Sigmoid colon (tissue), 7 donors: ENCODE measurements around the gene DENND4B. TPM values are rescaled to one million over a fixed set of nuclear protein-coding genes. Genes with fewer than 3 reads are reported as not detected.
A peak's percentile ranks its signal among the peaks of the same experiment; 100 is the strongest.

Source experiments
- DNase-seq: peaks from one replicate; pipeline ENCODE4 v3.0.0-alpha.2; 2019
- H3K27ac ChIP-seq, 4 donors: fragments of 200-600 bp; sonication (generic); one replicate each; pipeline ENCODE4 v1.5.1; 2016 to 2019; ENCODE audit warnings: mild to moderate bottlenecking in 1 of 4
- H3K27me3 ChIP-seq, 3 donors: fragments of 200-600 bp; sonication (generic); one replicate each; pipeline ENCODE4 v1.5.1; 2019; ENCODE audit warnings: mild to moderate bottlenecking in 1 of 3
- H3K36me3 ChIP-seq, 4 donors: fragments of 200-600 bp; sonication (generic); one replicate each; pipeline ENCODE4 v1.5.1; 2016 to 2019
- H3K4me1 ChIP-seq, 4 donors: fragments of 200-600 bp; sonication (generic); one replicate each; pipeline ENCODE4 v1.5.1; 2017 to 2019
- H3K4me3 ChIP-seq, 4 donors: fragments of 200-600 bp; sonication (generic); one replicate each; pipeline ENCODE4 v1.5.1; 2017 to 2019; ENCODE audit warnings: mild to moderate bottlenecking in 2 of 4, moderate library complexity in 1 of 4
- H3K9me3 ChIP-seq, 4 donors: fragments of 200-600 bp in 3 of 4; sonication (generic) in 3 of 4; one replicate each; pipeline versions ENCODE4 v1.5.1 to v1.6.1; 2013 to 2019
- CTCF ChIP-seq, 4 experiments: fragments of 450-650 bp in 3 of 4; fragments of 200-600 bp in 1 of 4; IDR thresholded peaks; one replicate each; pipeline ENCODE4 v1.5.1; 2016 to 2019; ENCODE audit warnings: antibody characterized with exemption in 4 of 4, mild to moderate bottlenecking in 3 of 4, moderate library complexity in 2 of 4
- EP300 ChIP-seq, 4 donors: sonication (generic); formaldehyde crosslinking; IDR thresholded peaks; one replicate each; pipeline ENCODE4 v1.6.1; 2017; ENCODE audit warnings: antibody characterized with exemption in 4 of 4
- POLR2A ChIP-seq, 2 donors: fragments of 450-650 bp; IDR thresholded peaks; one replicate each; pipeline ENCODE4 v1.6.1; 2016; ENCODE audit warnings: antibody characterized with exemption in 2 of 2, mild to moderate bottlenecking in 2 of 2, moderate library complexity in 2 of 2
- POLR2AphosphoS5 ChIP-seq, 4 donors: sonication (generic); formaldehyde crosslinking; IDR thresholded peaks; one replicate each; pipeline ENCODE4 v1.6.1; 2017; ENCODE audit warnings: antibody characterized with exemption in 4 of 4
- WGBS, 2 donors: extraction: QIAGEN DNeasy Blood & Tissue Kit; methylation state at CpG; one replicate each; pipeline ENCODE4 v1.1.7; 2013; 5-methylcytosine and 5-hydroxymethylcytosine counted together
- intact Hi-C: fragments of 100-400 bp; cut with DNase I; formaldehyde crosslinking; loops from one replicate; pipeline ENCODE4 v1.15.1; 2023
- polyA plus RNA-seq, 3 donors: library from polyadenylated mRNA; stranded (reverse); fragments of 200-250 nt; gene quantifications; one replicate each; pipeline ENCODE4 v1.2.3, GENCODE V29; 2013
- total RNA-seq, 4 donors: library from RNA; depleted of rRNA; stranded (reverse); fragments of >200 nt; gene quantifications; one replicate each; pipeline ENCODE4 v1.1.0, GENCODE V29; 2016
- donor health status: healthy with polysubstance abuse.
- donor health status: Bipolar disorder and iron deficiency.
- donor health status: healthy.

Gene DENND4B
- total and polyA plus RNA-seq, 7 donors = 4.9 to 41.6 (median 18.1) TPM

GRCh38 chr1:153954826-153955225 is 8.3 kb upstream of the DENND4B start:
- DNase-seq = no peak
- TF ChIP-seq CTCF (IDR thresholded peaks at IDR 0.05) = no peak
- TF ChIP-seq POLR2A (IDR thresholded peaks at IDR 0.05) = no peak
- TF ChIP-seq POLR2AphosphoS5 (IDR thresholded peaks at IDR 0.05) = no peak
- no peak for TF ChIP-seq EP300 (IDR thresholded peaks at IDR 0.05)
- no peaks in the 10 kb centered on the region for H3K9me3 ChIP-seq
- H3K27ac ChIP-seq = no peak overlapping the region
- H3K36me3 ChIP-seq = peaks cover 31 to 54% (median 36%) of the 10 kb centered on the region in 4 donors
- intact Hi-C loops = loop anchor here (5.0 kb wide), 1 partner anchor 33 kb away; the partner anchor contains the start of gene GATAD2B
- H3K4me3 ChIP-seq = no peak overlapping the region
- WGBS, 2 donors = 96 to 97% methylated on average over 10 of the region's 10 CpGs
- no peaks in the 10 kb centered on the region for H3K27me3 ChIP-seq
- peaks cover 0 to 36% (median 33%) of the 10 kb centered on the region in 4 donors for H3K4me1 ChIP-seq

- no peaks in the 10 kb centered on the region for H3K27me3 ChIP-seq
- H3K36me3 ChIP-seq = peaks cover 31 to 59% (median 43%) of the 10 kb centered on the region in 4 donors
- WGBS, 2 donors = 80 to 89% methylated on average over 4 of the region's 4 CpGs
- intact Hi-C loops = no loop called here
- no peak for DNase-seq
- no peaks in the 10 kb centered on the region for H3K9me3 ChIP-seq
- H3K4me1 ChIP-seq = peaks cover 0 to 27% (median 25%) of the 10 kb centered on the region in 4 donors
- no peak overlapping the region for H3K4me3 ChIP-seq
- no peak overlapping the region for H3K27ac ChIP-seq
- TF ChIP-seq EP300 (IDR thresholded peaks at IDR 0.05) (no peak), CTCF (IDR thresholded peaks at IDR 0.05) (no peak), POLR2A (IDR thresholded peaks at IDR 0.05) (no peak), POLR2AphosphoS5 (IDR thresholded peaks at IDR 0.05) (no peak)
Observed at GRCh38 chr1:153953859-153954365, 7.4 kb upstream of the DENND4B start.

GRCh38 chr1:153951801-153952200 is 5.3 kb upstream of the DENND4B start:
- intact Hi-C loops = no loop called here
- no peaks in the 10 kb centered on the region for H3K9me3 ChIP-seq
- WGBS, 2 donors = 92 to 96% methylated on average over 2 of the region's 2 CpGs
- DNase-seq = no peak
- H3K36me3 ChIP-seq = peaks cover 31 to 74% (median 56%) of the 10 kb centered on the region in 4 donors
- H3K4me1 ChIP-seq = peaks cover 0 to 20% (median 15%) of the 10 kb centered on the region in 4 donors
- H3K27ac ChIP-seq = no peak overlapping the region
- no peak overlapping the region for H3K4me3 ChIP-seq
- TF ChIP-seq POLR2A (IDR thresholded peaks at IDR 0.05) (no peak), POLR2AphosphoS5 (IDR thresholded peaks at IDR 0.05) (no peak), EP300 (IDR thresholded peaks at IDR 0.05) (no peak)
- H3K27me3 ChIP-seq = no peaks in the 10 kb centered on the region

GRCh38 chr1:153951183-153951582 is 4.7 kb upstream of the DENND4B start:
- Histone ChIP-seq H3K27me3 (no peaks in the 10 kb centered on the region), H3K4me3 (no peak overlapping the region), H3K4me1 (peaks cover 0 to 16% (median 10%) of the 10 kb centered on the region in 4 donors), H3K36me3 (peaks cover 31 to 74% (median 56%) of the 10 kb centered on the region in 4 donors), H3K27ac (no peak overlapping the region), H3K9me3 (no peaks in the 10 kb centered on the region)
- intact Hi-C loops = no loop called here
- TF ChIP-seq CTCF (IDR thresholded peaks at IDR 0.05) = no peak
- no peak for TF ChIP-seq POLR2A (IDR thresholded peaks at IDR 0.05)
- no peak for TF ChIP-seq EP300 (IDR thresholded peaks at IDR 0.05)
- TF ChIP-seq POLR2AphosphoS5 (IDR thresholded peaks at IDR 0.05) = no peak
- no peak for DNase-seq
- WGBS, 2 donors = 94 to 95% methylated on average over 11 of the region's 11 CpGs

GRCh38 chr1:153945795-153946621 is 510 bp downstream of the DENND4B start:
- Histone ChIP-seq H3K4me3 (peak overlapping the region; percentile 67 to 98 (median 94)), H3K27ac (peak overlapping the region; percentile 98 to 100 (median 99)), H3K36me3 (peaks cover 9 to 66% (median 42%) of the 10 kb centered on the region in 4 donors), H3K27me3 (no peaks in the 10 kb centered on the region), H3K4me1 (peaks cover 0 to 29% (median 19%) of the 10 kb centered on the region in 4 donors), H3K9me3 (no peaks in the 10 kb centered on the region)
- TF ChIP-seq CTCF (IDR thresholded peaks at IDR 0.05) (no peak), EP300 (IDR thresholded peaks at IDR 0.05) (peak in 3 of 4 donors; percentile 49 to 68 (median 53)), POLR2A (IDR thresholded peaks at IDR 0.05) (peak; percentile 18 to 34), POLR2AphosphoS5 (IDR thresholded peaks at IDR 0.05) (peak; percentile 70 to 85 (median 82))
- intact Hi-C loops = loop anchor here (1.0 to 5.0 kb wide), 4 partner anchors 23 to 149 kb away; no protein-coding TSS in a partner anchor
- DNase-seq = peak; percentile 95
- WGBS, 2 donors = 0% methylated on average over 95 of the region's 95 CpGs
